GM20000 (cell line): ENCODE results near the gene STXBP6.
"Not testable (repeated sequence)": the region's sequence is repeated elsewhere in the genome, so short reads cannot be mapped to it uniquely, and the experiment has no call there.

Source experiments
- DNase-seq: peaks from one replicate; pipeline ENCODE4 v3.0.0; 2012; ENCODE audit warnings: low spot score
- CTCF ChIP-seq: IDR thresholded peaks from 2 replicates; pipeline ENCODE4 v1.5.1; 2012; ENCODE audit warnings: mild to moderate bottlenecking, control low read depth; ENCODE audit errors: extremely low read depth, missing control alignments

STXBP6 gene

DNA sequence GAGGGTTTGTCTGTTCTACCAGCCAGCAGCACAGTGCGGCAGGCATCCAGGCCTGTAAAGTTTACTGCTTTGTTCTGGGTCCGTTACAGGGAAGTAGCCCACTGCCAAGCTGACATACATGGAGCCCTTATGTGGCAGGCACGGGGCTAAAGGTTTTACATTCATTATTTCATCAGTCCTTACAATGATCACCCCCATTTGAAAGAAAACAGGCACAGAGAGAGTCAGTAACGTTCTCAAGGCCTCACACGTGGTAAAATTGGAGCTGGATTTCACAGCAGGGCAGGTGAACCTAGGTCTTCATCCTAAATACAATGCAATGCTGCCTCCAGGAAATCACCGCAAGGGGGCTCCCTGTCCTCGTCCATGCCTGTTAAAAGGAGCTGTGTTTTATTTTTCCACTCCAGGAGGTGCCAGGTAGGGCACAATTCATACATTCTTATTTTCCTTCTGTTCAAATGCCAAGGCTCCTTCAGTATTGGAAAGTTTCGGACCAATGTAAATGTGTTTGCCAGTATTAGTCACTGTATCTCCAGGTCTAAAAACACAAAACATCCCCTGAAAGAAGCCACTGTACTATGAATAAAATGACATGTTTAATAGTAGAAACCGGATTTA, 243.8 kb downstream of the STXBP6 start:
- DNase-seq, result peak; percentile 45
- TF ChIP-seq CTCF, result peak; percentile 73

GRCh38 chr14:24804552-24805212, 245.3 kb downstream of the STXBP6 start:
- no peak for TF ChIP-seq CTCF
- DNase-seq, result no peak

- DNase-seq, result no peak
- no peak for TF ChIP-seq CTCF
These were observed 245.9 kb downstream of the STXBP6 start for GRCh38 chr14:24803933-24804494.

GRCh38 chr14:24803426-24803825, 246.5 kb downstream of the STXBP6 start:
- not testable (repeated sequence) for DNase-seq

- no peak for TF ChIP-seq CTCF
- no peak for DNase-seq
These were observed 247.7 kb downstream of the STXBP6 start for GRCh38 chr14:24802236-24802635.

DNA sequence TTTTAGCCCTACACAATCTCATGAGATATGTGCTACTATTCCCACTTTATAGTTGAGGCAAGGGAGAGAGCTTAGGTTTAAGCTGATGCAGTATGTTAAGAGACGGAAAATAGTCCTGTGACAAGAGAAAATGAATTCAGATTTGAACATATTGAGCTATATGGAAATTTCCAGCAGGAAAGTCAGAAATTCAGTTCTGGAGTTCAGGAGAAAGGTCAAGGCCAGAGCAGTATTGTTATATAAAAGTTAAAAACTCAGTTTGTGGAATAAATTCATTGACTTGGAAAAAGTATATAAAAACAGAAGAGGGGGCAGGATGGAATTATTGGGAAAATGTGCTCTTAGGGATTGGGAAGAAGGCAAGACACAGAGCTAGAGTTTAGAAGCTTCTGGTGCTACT, 248.9 kb downstream of the STXBP6 start:
- no peak for TF ChIP-seq CTCF
- no peak for DNase-seq

- no peak for TF ChIP-seq CTCF
- no peak for DNase-seq
These were observed 251.0 kb downstream of the STXBP6 start for GRCh38 chr14:24798911-24799462.
